Gastroesophageal sphincter (tissue), 2 donors: ENCODE data around the gene COL5A1.

Experiments
- EP300 ChIP-seq: sonication (generic); formaldehyde crosslinking; IDR thresholded peaks from one replicate; pipeline ENCODE4 v1.6.1; 2017; ENCODE audit warnings: antibody characterized with exemption, mild to moderate bottlenecking
- POLR2A ChIP-seq, 2 donors: fragments of 450-650 bp; IDR thresholded peaks; one replicate each; pipeline ENCODE4 v1.6.1; 2017; ENCODE audit warnings: antibody characterized with exemption in 2 of 2, mild to moderate bottlenecking in 2 of 2, moderate library complexity in 1 of 2

DNA sequence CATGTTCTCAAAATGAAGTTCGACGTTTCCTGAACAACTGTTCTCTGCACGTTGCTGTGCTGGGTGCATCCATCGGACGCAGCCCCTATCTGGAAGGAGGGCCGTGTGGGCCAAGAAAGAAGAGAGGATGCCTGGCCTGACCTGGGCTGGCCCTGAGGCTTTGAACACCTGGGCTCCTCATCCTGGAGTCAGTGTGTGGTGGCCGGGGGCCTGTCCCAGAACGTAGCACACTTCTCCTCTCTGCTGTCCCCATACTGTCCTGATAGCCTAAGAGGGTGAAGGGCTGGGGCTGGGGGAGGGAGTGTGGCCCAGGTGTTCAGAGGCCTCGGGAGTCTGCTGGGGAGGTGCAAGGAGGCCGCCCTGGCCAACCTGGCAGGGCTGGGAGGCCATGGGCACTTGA, 21.5 kb downstream of the COL5A1 start:
- TF ChIP-seq EP300 = no peak
- TF ChIP-seq POLR2A (IDR thresholded peaks at IDR 0.05) = no peak
